ENCODE results near the gene BUB1.
"Not testable (repeated sequence)": the region's sequence is repeated elsewhere in the genome, so short reads cannot be mapped to it uniquely, and the experiment has no call there.

DNA sequence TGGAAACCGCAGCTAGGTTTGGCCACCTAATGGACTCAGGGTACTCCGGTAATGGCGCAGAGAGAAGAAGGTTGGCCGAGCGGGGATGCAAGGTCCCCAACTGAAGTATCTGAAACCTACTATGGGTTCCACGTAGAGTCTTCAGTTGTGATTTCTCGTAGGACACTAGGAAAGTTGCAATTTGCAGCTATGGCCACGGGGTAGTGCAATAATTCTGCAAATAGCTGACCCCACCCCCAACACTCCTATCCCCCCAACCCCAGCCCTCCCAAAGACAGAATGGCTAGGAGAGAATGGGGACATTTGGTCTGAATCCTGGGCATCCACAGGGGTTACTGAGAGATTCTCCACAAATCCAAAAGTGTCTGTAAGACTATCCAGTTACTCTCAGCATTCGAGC, 75.7 kb downstream of the BUB1 start:
- TF ChIP-seq POLR2A (IDR thresholded peaks at IDR 0.05; ENCODE audit: borderline replicate concordance, extremely low read depth, insufficient read depth, insufficient read length); POLR2AphosphoS5 (IDR thresholded peaks at IDR 0.05; ENCODE audit: low read depth, low read length); ELF1 (IDR thresholded peaks at IDR 0.05; ENCODE audit: borderline replicate concordance, low read depth); RAD21 (IDR thresholded peaks at IDR 0.05; ENCODE audit: low read depth); EZH2 (IDR thresholded peaks at IDR 0.05); JUND (IDR thresholded peaks at IDR 0.05); YY1 (IDR thresholded peaks at IDR 0.05; ENCODE audit: extremely low read depth, insufficient replicate concordance, low read depth, low read length): not testable (repeated sequence)
- TF ChIP-seq, protein P1, sequence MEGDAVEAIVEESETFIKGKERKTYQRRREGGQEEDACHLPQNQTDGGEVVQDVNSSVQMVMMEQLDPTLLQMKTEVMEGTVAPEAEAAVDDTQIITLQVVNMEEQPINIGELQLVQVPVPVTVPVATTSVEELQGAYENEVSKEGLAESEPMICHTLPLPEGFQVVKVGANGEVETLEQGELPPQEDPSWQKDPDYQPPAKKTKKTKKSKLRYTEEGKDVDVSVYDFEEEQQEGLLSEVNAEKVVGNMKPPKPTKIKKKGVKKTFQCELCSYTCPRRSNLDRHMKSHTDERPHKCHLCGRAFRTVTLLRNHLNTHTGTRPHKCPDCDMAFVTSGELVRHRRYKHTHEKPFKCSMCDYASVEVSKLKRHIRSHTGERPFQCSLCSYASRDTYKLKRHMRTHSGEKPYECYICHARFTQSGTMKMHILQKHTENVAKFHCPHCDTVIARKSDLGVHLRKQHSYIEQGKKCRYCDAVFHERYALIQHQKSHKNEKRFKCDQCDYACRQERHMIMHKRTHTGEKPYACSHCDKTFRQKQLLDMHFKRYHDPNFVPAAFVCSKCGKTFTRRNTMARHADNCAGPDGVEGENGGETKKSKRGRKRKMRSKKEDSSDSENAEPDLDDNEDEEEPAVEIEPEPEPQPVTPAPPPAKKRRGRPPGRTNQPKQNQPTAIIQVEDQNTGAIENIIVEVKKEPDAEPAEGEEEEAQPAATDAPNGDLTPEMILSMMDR (IDR thresholded peaks at IDR 0.05 in 2 of 3, conservative IDR thresholded peaks at IDR 0.05 in 1 of 3; ENCODE audit: borderline replicate concordance in 1 of 3, insufficient read depth in 1 of 3, low read depth in 2 of 3, low read length in 2 of 3): not testable (repeated sequence)
- TF ChIP-seq, protein P2, sequence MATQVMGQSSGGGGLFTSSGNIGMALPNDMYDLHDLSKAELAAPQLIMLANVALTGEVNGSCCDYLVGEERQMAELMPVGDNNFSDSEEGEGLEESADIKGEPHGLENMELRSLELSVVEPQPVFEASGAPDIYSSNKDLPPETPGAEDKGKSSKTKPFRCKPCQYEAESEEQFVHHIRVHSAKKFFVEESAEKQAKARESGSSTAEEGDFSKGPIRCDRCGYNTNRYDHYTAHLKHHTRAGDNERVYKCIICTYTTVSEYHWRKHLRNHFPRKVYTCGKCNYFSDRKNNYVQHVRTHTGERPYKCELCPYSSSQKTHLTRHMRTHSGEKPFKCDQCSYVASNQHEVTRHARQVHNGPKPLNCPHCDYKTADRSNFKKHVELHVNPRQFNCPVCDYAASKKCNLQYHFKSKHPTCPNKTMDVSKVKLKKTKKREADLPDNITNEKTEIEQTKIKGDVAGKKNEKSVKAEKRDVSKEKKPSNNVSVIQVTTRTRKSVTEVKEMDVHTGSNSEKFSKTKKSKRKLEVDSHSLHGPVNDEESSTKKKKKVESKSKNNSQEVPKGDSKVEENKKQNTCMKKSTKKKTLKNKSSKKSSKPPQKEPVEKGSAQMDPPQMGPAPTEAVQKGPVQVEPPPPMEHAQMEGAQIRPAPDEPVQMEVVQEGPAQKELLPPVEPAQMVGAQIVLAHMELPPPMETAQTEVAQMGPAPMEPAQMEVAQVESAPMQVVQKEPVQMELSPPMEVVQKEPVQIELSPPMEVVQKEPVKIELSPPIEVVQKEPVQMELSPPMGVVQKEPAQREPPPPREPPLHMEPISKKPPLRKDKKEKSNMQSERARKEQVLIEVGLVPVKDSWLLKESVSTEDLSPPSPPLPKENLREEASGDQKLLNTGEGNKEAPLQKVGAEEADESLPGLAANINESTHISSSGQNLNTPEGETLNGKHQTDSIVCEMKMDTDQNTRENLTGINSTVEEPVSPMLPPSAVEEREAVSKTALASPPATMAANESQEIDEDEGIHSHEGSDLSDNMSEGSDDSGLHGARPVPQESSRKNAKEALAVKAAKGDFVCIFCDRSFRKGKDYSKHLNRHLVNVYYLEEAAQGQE (IDR thresholded peaks at IDR 0.05; ENCODE audit: low read depth): not testable (repeated sequence)
- TF ChIP-seq, protein P3, sequence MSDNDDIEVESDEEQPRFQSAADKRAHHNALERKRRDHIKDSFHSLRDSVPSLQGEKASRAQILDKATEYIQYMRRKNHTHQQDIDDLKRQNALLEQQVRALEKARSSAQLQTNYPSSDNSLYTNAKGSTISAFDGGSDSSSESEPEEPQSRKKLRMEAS (IDR thresholded peaks at IDR 0.05): not testable (repeated sequence)
